Astrocyte (in vitro differentiated cells and primary cell): Measurements from ENCODE around the gene ATP8B4.

Experiments used
- EZH2 ChIP-seq: IDR thresholded peaks from 2 replicates; pipeline ENCODE4 v1.6.1; 2012; ENCODE audit warnings: mild to moderate bottlenecking, low read length, inconsistent platforms; ENCODE audit not compliant: insufficient read depth
- TF ChIP-seq, protein P1 (sequence below): IDR thresholded peaks from 2 replicates; pipeline ENCODE4 v1.5.1; 2011; ENCODE audit warnings: low read depth, mild to moderate bottlenecking, inconsistent platforms, low read length, moderate library complexity; ENCODE audit not compliant: insufficient read depth

- TF ChIP-seq, protein P1, sequence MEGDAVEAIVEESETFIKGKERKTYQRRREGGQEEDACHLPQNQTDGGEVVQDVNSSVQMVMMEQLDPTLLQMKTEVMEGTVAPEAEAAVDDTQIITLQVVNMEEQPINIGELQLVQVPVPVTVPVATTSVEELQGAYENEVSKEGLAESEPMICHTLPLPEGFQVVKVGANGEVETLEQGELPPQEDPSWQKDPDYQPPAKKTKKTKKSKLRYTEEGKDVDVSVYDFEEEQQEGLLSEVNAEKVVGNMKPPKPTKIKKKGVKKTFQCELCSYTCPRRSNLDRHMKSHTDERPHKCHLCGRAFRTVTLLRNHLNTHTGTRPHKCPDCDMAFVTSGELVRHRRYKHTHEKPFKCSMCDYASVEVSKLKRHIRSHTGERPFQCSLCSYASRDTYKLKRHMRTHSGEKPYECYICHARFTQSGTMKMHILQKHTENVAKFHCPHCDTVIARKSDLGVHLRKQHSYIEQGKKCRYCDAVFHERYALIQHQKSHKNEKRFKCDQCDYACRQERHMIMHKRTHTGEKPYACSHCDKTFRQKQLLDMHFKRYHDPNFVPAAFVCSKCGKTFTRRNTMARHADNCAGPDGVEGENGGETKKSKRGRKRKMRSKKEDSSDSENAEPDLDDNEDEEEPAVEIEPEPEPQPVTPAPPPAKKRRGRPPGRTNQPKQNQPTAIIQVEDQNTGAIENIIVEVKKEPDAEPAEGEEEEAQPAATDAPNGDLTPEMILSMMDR: no peak
- no peak for TF ChIP-seq EZH2
Observed at GRCh38 chr15:50024281-50024680, 94.8 kb downstream of the ATP8B4 start.
